H1 (cell line): ENCODE data around the gene TGM3. TPM values are rescaled to one million over a fixed set of nuclear protein-coding genes. Genes with fewer than 3 reads are reported as not detected.
A peak's percentile ranks its signal among the peaks of the same experiment; 100 is the strongest.

Source experiments
- CTCF ChIA-PET: fragments of 300-600 bp; sonication (Branson Sonifier 250); formaldehyde crosslinking; loops from one replicate; lab custom pipeline; 2021; ENCODE audit not compliant: partially characterized antibody; lab: Charles Lee
- POLR2A ChIA-PET: fragments of 300-600 bp; sonication (Branson Sonifier 250); formaldehyde crosslinking; loops from one replicate; lab custom pipeline; 2021; ENCODE audit warnings: inconsistent platforms; ENCODE audit not compliant: partially characterized antibody; lab: Charles Lee
- DNase-seq, 2 experiments: peaks; one replicate each; pipeline versions ENCODE4 v3.0.0 to v3.0.0-alpha.2; 2010 to 2022; ENCODE audit warnings: low spot score in 2 of 2, low read depth in 1 of 2, mixed read lengths in 1 of 2
- FAIRE-seq: peaks from 2 replicates; lab custom pipeline; 2011; peaks lifted over from hg19 to GRCh38; lab: Jason Lieb, UNC
- H2AFZ ChIP-seq: 2 replicates; pipeline ENCODE4 v1.8.1; 2012; ENCODE audit warnings: low read length, inconsistent platforms
- H2AK5ac ChIP-seq: 2 replicates; pipeline ENCODE4 v1.6.1; 2013; ENCODE audit warnings: low read depth, low read length
- H2BK120ac ChIP-seq: replicated peaks from 2 replicates; pipeline ENCODE3; 2013; ENCODE audit warnings: low read depth, low read length, inconsistent platforms
- H2BK12ac ChIP-seq: 2 replicates; pipeline ENCODE4 v1.6.1; 2013; ENCODE audit warnings: low read depth, low read length
- H2BK15ac ChIP-seq: 2 replicates; pipeline ENCODE4 v1.6.1; 2013; ENCODE audit warnings: low read length
- H2BK20ac ChIP-seq: 2 replicates; pipeline ENCODE4 v1.6.1; 2013; ENCODE audit warnings: low read length
- H2BK5ac ChIP-seq: 2 replicates; pipeline ENCODE4 v1.6.1; 2013; ENCODE audit warnings: low read depth, low read length
- H3K14ac ChIP-seq: 2 replicates; pipeline ENCODE4 v1.6.1; 2013; ENCODE audit warnings: inconsistent platforms; ENCODE audit not compliant: insufficient read length
- H3K18ac ChIP-seq: 2 replicates; pipeline ENCODE4 v1.6.1; 2013; ENCODE audit warnings: low read length; ENCODE audit errors: extremely low read depth
- H3K23ac ChIP-seq: 2 replicates; pipeline ENCODE4 v1.6.1; 2013; ENCODE audit warnings: inconsistent platforms; ENCODE audit not compliant: insufficient read length
- H3K23me2 ChIP-seq: 2 replicates; pipeline ENCODE4 v1.6.1; 2013; ENCODE audit warnings: low read depth, low read length
- H3K27ac ChIP-seq: 2 replicates; pipeline ENCODE4 v1.6.1; 2011; ENCODE audit warnings: low read depth, low read length, inconsistent platforms
- H3K27me3 ChIP-seq, 4 experiments: replicated peaks in 1 of 4; 1 replicate in 1 of 4; 2 replicates in 3 of 4; pipeline versions ENCODE4 v1.6.1 to v1.8.1; 2011 to 2013; ENCODE audit warnings: low read length in 3 of 4, mild to moderate bottlenecking in 3 of 4, inconsistent platforms in 2 of 4, mixed read lengths in 2 of 4, moderate library complexity in 1 of 4; ENCODE audit not compliant: control insufficient read depth in 3 of 4, insufficient read depth in 3 of 4; ENCODE audit errors: extremely low read depth in 1 of 4
- H3K36me3 ChIP-seq, 4 experiments: 2 replicates each; pipeline versions ENCODE4 v1.6.1 to v1.8.1; 2011 to 2013; ENCODE audit warnings: mild to moderate bottlenecking in 4 of 4, low read length in 3 of 4, moderate library complexity in 2 of 4, control low read depth in 1 of 4, inconsistent platforms in 1 of 4; ENCODE audit not compliant: insufficient read depth in 4 of 4, control insufficient read depth in 2 of 4
- H3K4ac ChIP-seq: replicated peaks from 2 replicates; pipeline ENCODE3; 2013; ENCODE audit warnings: low read length, low read depth, mixed read lengths, inconsistent platforms; ENCODE audit not compliant: insufficient read length
- H3K4me1 ChIP-seq, 4 experiments: replicated peaks in 1 of 4; 1 replicate in 1 of 4; 2 replicates in 3 of 4; pipeline versions ENCODE4 v1.6.1 to v1.8.1; 2011 to 2013; ENCODE audit warnings: low read length in 3 of 4, inconsistent platforms in 2 of 4, mixed read lengths in 1 of 4; ENCODE audit not compliant: insufficient read depth in 4 of 4, control insufficient read depth in 3 of 4
- H3K4me2 ChIP-seq, 2 experiments: 2 replicates each; pipeline versions ENCODE4 v1.6.1 to v1.8.1; 2011 to 2013; ENCODE audit warnings: low read depth in 2 of 2, low read length in 2 of 2, control low read depth in 1 of 2, inconsistent platforms in 1 of 2, mild to moderate bottlenecking in 1 of 2; ENCODE audit not compliant: insufficient read depth in 1 of 2
- H3K4me3 ChIP-seq, 4 experiments: fragments of 200-600, 300-600 bp in 1 of 4; sonication (generic), shearing (Covaris generic), sonication (Bioruptor Twin) in 1 of 4; 2 replicates each; pipeline versions ENCODE4 v1.5.1 to v1.8.1; 2011 to 2016; ENCODE audit warnings: low read length in 4 of 4, low read depth in 3 of 4, control low read depth in 2 of 4, inconsistent platforms in 2 of 4, mild to moderate bottlenecking in 2 of 4, mixed read lengths in 1 of 4, moderate library complexity in 1 of 4; ENCODE audit not compliant: insufficient read depth in 2 of 4; ENCODE audit errors: extremely low read depth in 1 of 4
- H3K56ac ChIP-seq: replicated peaks from 2 replicates; pipeline ENCODE3; 2013; ENCODE audit warnings: low read depth, mild to moderate bottlenecking, mixed read lengths, low read length, inconsistent platforms; ENCODE audit not compliant: insufficient read length
- H3K79me1 ChIP-seq: 2 replicates; pipeline ENCODE4 v1.6.1; 2013; ENCODE audit warnings: low read depth, low read length, control low read depth
- H3K79me2 ChIP-seq, 2 experiments: 2 replicates each; pipeline versions ENCODE4 v1.6.1 to v1.8.1; 2012 to 2013; ENCODE audit warnings: low read length in 2 of 2, mild to moderate bottlenecking in 2 of 2, inconsistent platforms in 1 of 2; ENCODE audit not compliant: insufficient read depth in 2 of 2, control insufficient read depth in 1 of 2
- H3K9ac ChIP-seq, 4 experiments: replicated peaks in 1 of 4; 1 replicate in 1 of 4; 2 replicates in 3 of 4; pipeline versions ENCODE4 v1.6.1 to v1.8.1; 2011 to 2013; ENCODE audit warnings: low read depth in 3 of 4, low read length in 3 of 4, control low read depth in 2 of 4, mild to moderate bottlenecking in 2 of 4, moderate library complexity in 2 of 4, inconsistent platforms in 1 of 4; ENCODE audit errors: extremely low read depth in 1 of 4
- H3K9me3 ChIP-seq, 2 experiments: 2 replicates each; pipeline versions ENCODE4 v1.6.1 to v1.8.1; 2012 to 2013; ENCODE audit warnings: mild to moderate bottlenecking in 2 of 2, moderate library complexity in 2 of 2, control low read depth in 1 of 2, inconsistent platforms in 1 of 2, low read depth in 1 of 2, low read length in 1 of 2, mixed read lengths in 1 of 2; ENCODE audit not compliant: insufficient read depth in 2 of 2
- H4K20me1 ChIP-seq, 2 experiments: replicated peaks in 1 of 2; 2 replicates each; pipeline versions ENCODE3 to v1.8.1; 2011 to 2013; ENCODE audit warnings: inconsistent platforms in 2 of 2, low read length in 2 of 2, mild to moderate bottlenecking in 1 of 2; ENCODE audit not compliant: insufficient read depth in 2 of 2, control insufficient read depth in 1 of 2
- H4K5ac ChIP-seq: 2 replicates; pipeline ENCODE4 v1.6.1; 2013; ENCODE audit warnings: low read length, low read depth, mixed read lengths, inconsistent platforms; ENCODE audit not compliant: insufficient read length
- H4K8ac ChIP-seq: 2 replicates; pipeline ENCODE4 v1.8.0; 2013; ENCODE audit warnings: mild to moderate bottlenecking, moderate library complexity, low read length, inconsistent platforms; ENCODE audit not compliant: insufficient read depth; ENCODE audit errors: extremely low read depth
- H4K91ac ChIP-seq: replicated peaks from 2 replicates; pipeline ENCODE3; 2013; ENCODE audit warnings: low read length, mixed read lengths, inconsistent platforms; ENCODE audit not compliant: insufficient read length
- JUN ChIP-seq: IDR thresholded peaks from 2 replicates; pipeline ENCODE4 v1.6.1; 2011; ENCODE audit warnings: low read depth, mild to moderate bottlenecking, improper control_type of control experiment, low read length
- KDM5A ChIP-seq: fragments of 200-600 bp; IDR thresholded peaks from 2 replicates; pipeline ENCODE4 v1.7.1; 2012; ENCODE audit warnings: mild to moderate bottlenecking, low read length, inconsistent platforms, mixed read lengths
- POLR2AphosphoS5 ChIP-seq: IDR thresholded peaks from 2 replicates; pipeline ENCODE4 v1.6.1; 2011; ENCODE audit warnings: low read depth, low read length
- RAD21 ChIP-seq, 2 experiments: IDR thresholded peaks in 1 of 2; conservative IDR thresholded peaks in 1 of 2; 2 replicates each; pipeline ENCODE4 v1.6.1; 2011; ENCODE audit warnings: low read depth in 2 of 2, low read length in 2 of 2, improper control_type of control experiment in 1 of 2, inconsistent platforms in 1 of 2, mild to moderate bottlenecking in 1 of 2, moderate library complexity in 1 of 2
- SIN3A ChIP-seq, 2 experiments: IDR thresholded peaks in 1 of 2; conservative IDR thresholded peaks in 1 of 2; 2 replicates each; pipeline ENCODE4 v1.6.1; 2011 to 2012; ENCODE audit warnings: low read length in 2 of 2, improper control_type of control experiment in 1 of 2, low read depth in 1 of 2, mild to moderate bottlenecking in 1 of 2
- SP2 ChIP-seq: IDR thresholded peaks from 2 replicates; pipeline ENCODE4 v1.6.1; 2012; ENCODE audit warnings: mild to moderate bottlenecking, low read length, inconsistent platforms
- SRF ChIP-seq: IDR thresholded peaks from 2 replicates; pipeline ENCODE4 v1.6.1; 2011; ENCODE audit warnings: mild to moderate bottlenecking, low read depth, low read length, moderate library complexity
- SUZ12 ChIP-seq: fragments of 200-600 bp; sonication (generic); IDR thresholded peaks from 2 replicates; pipeline ENCODE4 v1.6.1; 2012; ENCODE audit warnings: mild to moderate bottlenecking, inconsistent platforms, low read length, moderate library complexity, mixed read lengths
- ZNF274 ChIP-seq: IDR thresholded peaks from 2 replicates; pipeline ENCODE4 v1.7.0; 2012; ENCODE audit warnings: low read length, borderline replicate concordance; ENCODE audit errors: extremely low read depth
- WGBS, 2 experiments: shearing (Covaris generic) in 1 of 2; methylation state at CpG; one replicate each; pipeline versions ENCODE4 v1.1.6 to v1.1.7; 2013 to 2015; ENCODE audit warnings: low lambda C conversion rate in 2 of 2, mixed read lengths in 2 of 2, inconsistent platforms in 1 of 2, low coverage in 1 of 2, missing lambda C conversion rate in 1 of 2; ENCODE audit not compliant: insufficient replicate concordance in 2 of 2, insufficient coverage in 1 of 2, insufficient read length in 1 of 2; ENCODE audit errors: extremely low coverage in 1 of 2, missing lambda C conversion rate in 1 of 2; 5-methylcytosine and 5-hydroxymethylcytosine counted together
- polyA plus RNA-seq, 7 experiments: library from polyadenylated mRNA; depleted of rRNA in 3 of 7; stranded (reverse) in 5 of 7; unstranded in 2 of 7; fragments of >200 nt in 5 of 7; fragments of 200-250 nt in 2 of 7; gene quantifications; 1 replicate in 5 of 7; 2 replicates in 1 of 7; 4 replicates in 1 of 7; pipeline versions ENCODE4 v1.2.1 to v1.2.3, GENCODE V29; 2011 to 2013; ENCODE audit warnings: missing spikeins in 2 of 7, mixed read lengths in 2 of 7
- total RNA-seq: library from RNA; stranded (reverse); fragmentation: NEBNext Ultra II Directional; extraction: Animal tissue kit (Norgen Biotek cat#: 25700); gene quantifications from 2 replicates; pipeline ENCODE4 v1.2.1, GENCODE V29; 2021
- TF ChIP-seq, protein P1 (sequence below): IDR thresholded peaks from 2 replicates; pipeline ENCODE4 v1.6.1; 2012; ENCODE audit warnings: inconsistent platforms

TGM3 gene
- total and polyA plus RNA-seq, 2 of the 8 experiments (the other 6 are each of a cell fraction or from before 2014, with no cell fraction given), result 0.12 TPM; not detected in 1

DNA sequence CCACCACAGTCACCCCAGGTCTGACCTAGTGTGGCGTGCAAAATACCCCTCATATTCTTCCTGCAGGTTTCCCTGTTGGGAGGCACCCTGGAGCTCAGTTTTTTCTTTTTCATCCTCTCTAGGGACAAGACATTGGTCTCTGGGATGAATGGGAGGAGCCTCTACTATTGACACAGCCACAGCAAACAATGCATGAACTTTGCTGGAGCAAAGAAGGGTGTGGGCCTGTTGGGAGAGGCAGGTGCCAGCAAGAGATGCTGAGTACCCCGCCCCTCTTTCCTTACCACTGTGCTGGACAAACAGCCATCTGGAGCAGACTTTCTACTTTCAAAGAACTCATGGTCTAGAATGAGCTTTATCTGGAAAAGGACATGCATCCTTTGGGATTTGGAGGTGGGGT is 10.1 kb downstream of the TGM3 start:
- Histone ChIP-seq H3K27ac (no peak overlapping the region), H4K20me1 (no peaks in the 10 kb centered on the region), H3K27me3 (no peaks in the 10 kb centered on the region; a peak in 1 of 7 replicates), H3K9ac (no peak overlapping the region), H4K8ac (no peak overlapping the region), H3K4me1 (no peaks in the 10 kb centered on the region), H4K5ac (no peak overlapping the region), H2BK20ac (no peak overlapping the region), H2BK5ac (no peak overlapping the region), H3K4me3 (no peak overlapping the region), H3K14ac (no peak overlapping the region), H2BK120ac (no peak overlapping the region), H3K4me2 (no peak overlapping the region; a peak in 1 of 4 replicates), H2BK12ac (no peak overlapping the region), H3K18ac (no peak overlapping the region), H4K91ac (no peak overlapping the region), H2AFZ (peak overlapping the region; percentile 8; the same call in 1 of the 2 replicates), H2BK15ac (no peak overlapping the region), H2AK5ac (no peak overlapping the region), H3K4ac (no peak overlapping the region), H3K79me1 (no peaks in the 10 kb centered on the region), H3K23ac (no peak overlapping the region), H3K56ac (no peak overlapping the region), H3K36me3 (no peaks in the 10 kb centered on the region), H3K9me3 (no peaks in the 10 kb centered on the region), H3K23me2 (no peaks in the 10 kb centered on the region), H3K79me2 (no peaks in the 10 kb centered on the region)
- ChIA-PET CTCF (interaction anchor here (0.7 to 2.2 kb wide), 9 partner anchors 8 to 147 kb away, joined by 3 to 6 read pairs (median 3); no protein-coding TSS in a partner anchor), POLR2A (no interaction called here)
- 95% methylated on average over 2 of the region's 2 CpGs; no CpG with 5 or more reads in 1 of the 2 experiments for WGBS, 2 experiments
- DNase-seq (no peak), FAIRE-seq (no peak)
- TF ChIP-seq ZNF274, result no peak
- TF ChIP-seq SUZ12, result no peak
- TF ChIP-seq SIN3A (conservative IDR thresholded peaks at IDR 0.05 in 1 of 2, IDR thresholded peaks at IDR 0.05 in 1 of 2; ENCODE audit: low read depth in 1 of 2, low read length in 2 of 2), result no peak
- TF ChIP-seq RAD21 (IDR thresholded peaks at IDR 0.05 in 1 of 2, conservative IDR thresholded peaks at IDR 0.05 in 1 of 2; ENCODE audit: low read depth in 2 of 2, low read length in 2 of 2), result no peak
- no peak for TF ChIP-seq KDM5A
- no peak for TF ChIP-seq SRF
- TF ChIP-seq POLR2AphosphoS5, result no peak
- TF ChIP-seq, protein P1, sequence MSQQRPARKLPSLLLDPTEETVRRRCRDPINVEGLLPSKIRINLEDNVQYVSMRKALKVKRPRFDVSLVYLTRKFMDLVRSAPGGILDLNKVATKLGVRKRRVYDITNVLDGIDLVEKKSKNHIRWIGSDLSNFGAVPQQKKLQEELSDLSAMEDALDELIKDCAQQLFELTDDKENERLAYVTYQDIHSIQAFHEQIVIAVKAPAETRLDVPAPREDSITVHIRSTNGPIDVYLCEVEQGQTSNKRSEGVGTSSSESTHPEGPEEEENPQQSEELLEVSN, result no peak
- no peak for TF ChIP-seq JUN
- no peak for TF ChIP-seq SP2
